ENCODE results near the gene SEMA5B. TPM values are rescaled to one million over a fixed set of nuclear protein-coding genes. Genes with fewer than 3 reads are reported as not detected.
A peak's percentile ranks its signal among the peaks of the same experiment; 100 is the strongest.

The SEMA5B gene
- total RNA-seq, 1 experiment from 2014 or later: not detected

- POLR2A ChIA-PET (ENCODE audit: unreplicated experiment): no interaction called here
Measured at GRCh38 chr3:123026565-123027291, 835 bp downstream of the SEMA5B start.

DNA sequence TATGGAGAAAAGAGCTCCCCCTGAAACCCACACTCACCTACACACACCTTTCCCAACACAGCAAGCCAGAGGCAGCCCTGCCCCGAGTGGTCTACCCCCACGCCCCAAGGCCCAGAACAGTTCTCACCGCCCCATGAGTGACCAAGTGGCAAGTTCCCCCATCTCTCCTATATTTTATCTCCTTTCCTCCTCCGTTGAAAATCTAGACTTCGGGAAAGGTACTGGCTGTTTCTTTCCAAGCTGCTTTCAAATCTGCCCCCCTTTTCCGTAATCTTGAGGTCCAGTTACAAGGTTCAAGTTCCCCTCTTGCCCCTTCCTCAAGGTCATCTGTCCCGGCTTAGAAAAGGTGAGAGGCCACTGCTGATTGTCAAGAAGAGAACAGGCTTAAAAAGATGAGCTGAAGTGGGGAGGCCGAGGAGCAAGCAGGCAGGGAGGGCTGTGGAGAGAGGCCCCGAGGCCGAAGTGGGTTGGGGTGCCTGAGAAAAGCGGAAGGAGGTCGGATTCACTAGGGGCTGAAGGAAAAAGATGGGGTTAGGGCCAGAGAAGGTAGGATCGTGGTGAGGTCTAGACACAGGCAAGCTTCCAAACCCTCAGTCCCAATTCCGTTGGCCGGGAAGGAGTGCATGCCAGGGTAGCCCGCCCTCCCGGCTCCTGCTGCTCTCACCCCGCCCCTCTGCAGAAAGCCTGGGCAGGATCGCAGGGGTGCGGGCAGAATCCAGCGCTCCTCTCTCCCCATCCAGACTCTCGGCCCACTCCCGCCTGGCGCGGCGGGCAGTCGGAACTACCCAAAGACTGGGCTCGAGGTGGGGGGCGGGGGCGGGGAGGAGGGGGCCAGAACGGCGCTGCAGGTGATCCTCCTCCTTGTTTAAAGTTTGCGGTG lies 1.7 kb downstream of the SEMA5B start:
- no peaks in the 10 kb centered on the region for H3K9me2 ChIP-seq (ENCODE audit: insufficient read depth)
- H2AFZ ChIP-seq: no peak overlapping the region
- intact Hi-C loops (cut with micrococcal nuclease; ENCODE audit: unreplicated experiment): loop anchor here (5.0 to 10.0 kb wide), 5 partner anchors 99 to 1479 kb away; partner anchors contain the start of genes PARP14 and POLQ
- no TSS peak for BruUV-seq (replicated peaks)
- ChIA-PET POLR2A (ENCODE audit: unreplicated experiment) (no interaction called here), CTCF (no interaction called here)
- H3K4me2 ChIP-seq: no peak overlapping the region; the same call in 1 of the 2 replicates
- no peak overlapping the region for H3K27ac ChIP-seq
- TF ChIP-seq EZH2 (IDR thresholded peaks at IDR 0.05; ENCODE audit: low read depth): no peak
- TF ChIP-seq, protein P1, sequence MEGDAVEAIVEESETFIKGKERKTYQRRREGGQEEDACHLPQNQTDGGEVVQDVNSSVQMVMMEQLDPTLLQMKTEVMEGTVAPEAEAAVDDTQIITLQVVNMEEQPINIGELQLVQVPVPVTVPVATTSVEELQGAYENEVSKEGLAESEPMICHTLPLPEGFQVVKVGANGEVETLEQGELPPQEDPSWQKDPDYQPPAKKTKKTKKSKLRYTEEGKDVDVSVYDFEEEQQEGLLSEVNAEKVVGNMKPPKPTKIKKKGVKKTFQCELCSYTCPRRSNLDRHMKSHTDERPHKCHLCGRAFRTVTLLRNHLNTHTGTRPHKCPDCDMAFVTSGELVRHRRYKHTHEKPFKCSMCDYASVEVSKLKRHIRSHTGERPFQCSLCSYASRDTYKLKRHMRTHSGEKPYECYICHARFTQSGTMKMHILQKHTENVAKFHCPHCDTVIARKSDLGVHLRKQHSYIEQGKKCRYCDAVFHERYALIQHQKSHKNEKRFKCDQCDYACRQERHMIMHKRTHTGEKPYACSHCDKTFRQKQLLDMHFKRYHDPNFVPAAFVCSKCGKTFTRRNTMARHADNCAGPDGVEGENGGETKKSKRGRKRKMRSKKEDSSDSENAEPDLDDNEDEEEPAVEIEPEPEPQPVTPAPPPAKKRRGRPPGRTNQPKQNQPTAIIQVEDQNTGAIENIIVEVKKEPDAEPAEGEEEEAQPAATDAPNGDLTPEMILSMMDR (conservative IDR thresholded peaks at IDR 0.05): no peak
- H3F3A ChIP-seq (ENCODE audit: insufficient read depth, low read depth): no peaks in the 10 kb centered on the region
- no peaks in the 10 kb centered on the region for H3K79me2 ChIP-seq (ENCODE audit: low read depth)
- H3K27me3 ChIP-seq (ENCODE audit: insufficient read depth, low read depth): peaks cover 74% of the 10 kb centered on the region
- no peaks in the 10 kb centered on the region for H3K36me3 ChIP-seq (ENCODE audit: low read depth)
- no peaks in the 10 kb centered on the region for H4K20me1 ChIP-seq (ENCODE audit: insufficient read depth)
- H3K4me1 ChIP-seq (replicated peaks; ENCODE audit: insufficient read depth): peaks cover 4% of the 10 kb centered on the region
- H3K9me3 ChIP-seq (ENCODE audit: insufficient read depth, low read depth): no peaks in the 10 kb centered on the region
- no peak for DNase-seq
- no peak overlapping the region for H3K4me3 ChIP-seq

More at GRCh38 chr3:123026565-123027291, 835 bp downstream of the SEMA5B start:
- Histone ChIP-seq H3K27ac (no peak overlapping the region), H4K20me1 (ENCODE audit: insufficient read depth) (no peaks in the 10 kb centered on the region), H3K36me3 (ENCODE audit: low read depth) (no peaks in the 10 kb centered on the region), H3F3A (ENCODE audit: insufficient read depth, low read depth) (no peaks in the 10 kb centered on the region), H3K4me2 (peak overlapping the region; percentile 71), H3K4me1 (replicated peaks; ENCODE audit: insufficient read depth) (peaks cover 4% of the 10 kb centered on the region), H2AFZ (peak overlapping the region; percentile 14; the same call in 1 of the 2 replicates), H3K9me3 (ENCODE audit: insufficient read depth, low read depth) (no peaks in the 10 kb centered on the region), H3K79me2 (ENCODE audit: low read depth) (no peaks in the 10 kb centered on the region), H3K9me2 (ENCODE audit: insufficient read depth) (no peaks in the 10 kb centered on the region), H3K4me3 (peak overlapping the region; percentile 58), H3K27me3 (ENCODE audit: insufficient read depth, low read depth) (peaks cover 71% of the 10 kb centered on the region)
- CTCF ChIA-PET: interaction anchor here (0.6 to 1.9 kb wide), 3 partner anchors 81 to 272 kb away, joined by 3 to 14 read pairs (median 4); no protein-coding TSS in a partner anchor
- TF ChIP-seq EZH2 (IDR thresholded peaks at IDR 0.05; ENCODE audit: low read depth): peak; percentile 76; the same call in 1 of the 2 replicates
- TF ChIP-seq, protein P1 (conservative IDR thresholded peaks at IDR 0.05): no peak
- no TSS peak for BruUV-seq (replicated peaks)
- intact Hi-C loops (cut with micrococcal nuclease; ENCODE audit: unreplicated experiment): loop anchor here (5.0 to 10.0 kb wide), 5 partner anchors 98 to 1479 kb away; partner anchors contain the start of genes PARP14 and POLQ
- peak in 1 of 2 experiments; percentile 11 for DNase-seq

- no peak overlapping the region for H3K4me2 ChIP-seq
- peaks cover 78% of the 10 kb centered on the region for H3K27me3 ChIP-seq (ENCODE audit: insufficient read depth, low read depth)
- CTCF ChIA-PET: no interaction called here
- H2AFZ ChIP-seq: no peak overlapping the region
- no peaks in the 10 kb centered on the region for H3F3A ChIP-seq (ENCODE audit: insufficient read depth, low read depth)
- no peaks in the 10 kb centered on the region for H3K9me2 ChIP-seq (ENCODE audit: insufficient read depth)
- POLR2A ChIA-PET (ENCODE audit: unreplicated experiment): no interaction called here
- TF ChIP-seq, protein P1 (conservative IDR thresholded peaks at IDR 0.05): no peak
- no peak for TF ChIP-seq EZH2 (IDR thresholded peaks at IDR 0.05; ENCODE audit: low read depth)
- no peaks in the 10 kb centered on the region for H4K20me1 ChIP-seq (ENCODE audit: insufficient read depth)
- no peak overlapping the region for H3K4me3 ChIP-seq
- intact Hi-C loops (cut with micrococcal nuclease; ENCODE audit: unreplicated experiment): loop anchor here (10.0 kb wide), 1 partner anchor 101 kb away; no protein-coding TSS in a partner anchor
- no peak overlapping the region for H3K27ac ChIP-seq
- peaks cover 4% of the 10 kb centered on the region for H3K4me1 ChIP-seq (replicated peaks; ENCODE audit: insufficient read depth)
- H3K9me3 ChIP-seq (ENCODE audit: insufficient read depth, low read depth): no peaks in the 10 kb centered on the region
- no TSS peak for BruUV-seq (replicated peaks)
- H3K36me3 ChIP-seq (ENCODE audit: low read depth): no peaks in the 10 kb centered on the region
- no peaks in the 10 kb centered on the region for H3K79me2 ChIP-seq (ENCODE audit: low read depth)
- no peak for DNase-seq
Measured at GRCh38 chr3:123024056-123024455, 3.5 kb downstream of the SEMA5B start.

Data from PC-9 (cell line).